Inferior parietal cortex (tissue), 1 donor: Measurements from ENCODE around the gene ZNF276.
A peak's percentile ranks its signal among the peaks of the same experiment; 100 is the strongest.
"Not testable (repeated sequence)": the region's sequence is repeated elsewhere in the genome, so short reads cannot be mapped to it uniquely, and the experiment has no call there.

Source experiments
- DNase-seq: peaks from one replicate; pipeline ENCODE4 v3.0.0-alpha.2; 2016; ENCODE audit errors: extremely low spot score

The ZNF276 gene

GRCh38 chr16:89696670-89697128 lies 24.6 kb upstream of the ZNF276 start:
- DNase-seq: no peak

- DNase-seq: no peak
Measured at GRCh38 chr16:89697161-89697615, 24.1 kb upstream of the ZNF276 start.

- no peak for DNase-seq
Measured at GRCh38 chr16:89697616-89698331, 23.6 kb upstream of the ZNF276 start.

- not testable (repeated sequence) for DNase-seq
Measured at GRCh38 chr16:89698717-89699116, 22.6 kb upstream of the ZNF276 start.

GRCh38 chr16:89699629-89700099 lies 21.7 kb upstream of the ZNF276 start:
- not testable (repeated sequence) for DNase-seq

GRCh38 chr16:89700100-89700648 lies 21.2 kb upstream of the ZNF276 start:
- peak; percentile 99 for DNase-seq

- DNase-seq: no peak
Measured at GRCh38 chr16:89700649-89701424, 20.5 kb upstream of the ZNF276 start.

- peak; percentile 68 for DNase-seq
Measured at GRCh38 chr16:89701425-89702406, 19.6 kb upstream of the ZNF276 start, which contains the start of gene SPATA2L. Gene SPATA2L (minus strand): TSS chr16:89701705. CDS start chr16:89701232, 473 bp downstream.

GRCh38 chr16:89704281-89704680 lies 17.1 kb upstream of the ZNF276 start:
- no peak for DNase-seq

- DNase-seq: no peak
Measured at GRCh38 chr16:89705006-89705405, 16.3 kb upstream of the ZNF276 start.

GRCh38 chr16:89706518-89707260 lies 14.6 kb upstream of the ZNF276 start:
- no peak for DNase-seq

GRCh38 chr16:89707695-89708094 lies 13.6 kb upstream of the ZNF276 start:
- DNase-seq: no peak

- no peak for DNase-seq
Measured at GRCh38 chr16:89708481-89708931, 12.8 kb upstream of the ZNF276 start.

GRCh38 chr16:89709166-89709565 lies 12.2 kb upstream of the ZNF276 start:
- no peak for DNase-seq

- no peak for DNase-seq
Measured at GRCh38 chr16:89709716-89710432, 11.5 kb upstream of the ZNF276 start.

GRCh38 chr16:89710709-89711564 lies 10.4 kb upstream of the ZNF276 start:
- no peak for DNase-seq

GRCh38 chr16:89711601-89712273 lies 9.6 kb upstream of the ZNF276 start:
- DNase-seq: no peak

- no peak for DNase-seq
Measured at GRCh38 chr16:89712274-89712781, 9.0 kb upstream of the ZNF276 start.
